T-helper 1 cell treated with Interleukin-12 subunit alpha and Interleukin-12 subunit beta and Interleukin-4 antibody, amounts not matched to agents 30 μg/mL and 1 μg/mL, for 36 hours (primary cell): Measurements from ENCODE around the gene FARP1.

Experiments used
- H3K27ac Mint-ChIP-seq: one replicate; pipeline ENCODE4 v1.8.0; 2021; ENCODE audit warnings: mild to moderate bottlenecking, mixed read lengths
- H3K27me3 Mint-ChIP-seq: one replicate; pipeline ENCODE4 v1.8.0; 2021; ENCODE audit warnings: low read depth, mixed read lengths
- H3K36me3 Mint-ChIP-seq: one replicate; pipeline ENCODE4 v1.8.0; 2021; ENCODE audit warnings: low read depth, mixed read lengths
- H3K4me1 Mint-ChIP-seq: one replicate; pipeline ENCODE4 v1.8.0; 2021; ENCODE audit warnings: low read depth, mixed read lengths
- H3K4me3 Mint-ChIP-seq: one replicate; pipeline ENCODE4 v1.8.0; 2021; ENCODE audit warnings: mild to moderate bottlenecking, moderate library complexity, mixed read lengths
- H3K9me3 Mint-ChIP-seq: one replicate; pipeline ENCODE4 v1.8.0; 2021; ENCODE audit warnings: mixed read lengths

FARP1 gene

DNA sequence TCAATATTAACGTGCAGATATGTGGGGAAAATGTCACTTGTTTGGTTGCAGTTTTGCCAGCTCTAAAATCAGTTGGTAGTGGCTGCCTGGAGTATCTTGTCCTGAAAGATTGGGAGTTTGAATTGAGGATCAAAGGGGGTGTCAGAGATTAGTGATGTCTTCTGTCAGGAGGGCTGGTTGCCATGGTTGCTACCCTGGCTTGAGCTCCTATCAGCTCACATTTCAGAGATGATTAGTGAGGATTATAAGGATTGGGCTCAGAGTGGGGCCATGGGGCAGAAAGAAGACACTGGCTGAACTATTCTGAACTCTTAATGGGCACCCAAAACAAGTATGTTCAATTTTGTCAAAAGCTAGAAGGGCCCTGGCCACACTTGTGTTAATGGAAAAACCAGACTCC lies 129.7 kb downstream of the FARP1 start:
- peaks cover 4% of the 10 kb centered on the region for H3K27me3 Mint-ChIP-seq
- H3K27ac Mint-ChIP-seq, result no peak overlapping the region
- no peaks in the 10 kb centered on the region for H3K4me1 Mint-ChIP-seq
- H3K9me3 Mint-ChIP-seq, result no peaks in the 10 kb centered on the region
- no peaks in the 10 kb centered on the region for H3K36me3 Mint-ChIP-seq
- H3K4me3 Mint-ChIP-seq, result no peak overlapping the region

DNA sequence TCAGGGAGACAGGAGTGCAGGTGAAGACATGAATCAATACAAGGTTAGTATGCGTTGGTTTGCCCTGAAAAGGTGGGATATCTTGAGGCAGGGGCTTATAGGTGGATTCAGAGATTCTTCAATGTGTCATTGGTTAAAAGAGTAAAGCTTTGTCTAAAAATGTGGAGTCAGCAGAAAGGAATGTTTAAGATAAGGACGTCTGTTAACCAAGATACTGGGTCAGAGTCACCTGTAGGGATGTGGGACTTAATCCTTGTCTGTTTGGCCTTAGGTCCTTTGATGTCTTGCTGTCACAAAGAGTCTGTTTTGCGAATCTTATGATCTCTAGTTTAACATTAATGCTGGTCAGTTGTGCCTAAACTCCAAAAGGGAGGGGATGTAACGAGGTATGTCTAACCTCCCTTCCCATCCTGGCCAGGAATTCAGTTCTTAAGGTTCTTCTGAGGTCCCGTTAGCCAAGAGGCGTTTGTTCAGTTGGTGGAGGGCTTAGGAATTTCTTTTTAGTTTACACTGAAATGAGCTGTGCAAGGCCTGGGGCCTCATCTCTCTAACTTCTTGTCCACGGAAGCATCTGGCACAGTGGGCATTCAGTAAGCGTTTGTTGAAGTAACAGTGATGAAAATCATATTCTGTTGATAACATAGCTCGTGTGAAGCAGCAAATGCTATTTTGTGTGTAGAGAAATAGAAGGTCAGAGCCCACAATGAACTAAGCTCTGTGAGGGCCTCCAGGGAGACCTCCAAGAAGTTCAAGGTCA lies 130.4 kb downstream of the FARP1 start:
- peaks cover 9% of the 10 kb centered on the region for H3K27me3 Mint-ChIP-seq
- H3K27ac Mint-ChIP-seq, result no peak overlapping the region
- H3K4me3 Mint-ChIP-seq, result no peak overlapping the region
- H3K36me3 Mint-ChIP-seq, result no peaks in the 10 kb centered on the region
- H3K4me1 Mint-ChIP-seq, result no peaks in the 10 kb centered on the region
- no peaks in the 10 kb centered on the region for H3K9me3 Mint-ChIP-seq

DNA sequence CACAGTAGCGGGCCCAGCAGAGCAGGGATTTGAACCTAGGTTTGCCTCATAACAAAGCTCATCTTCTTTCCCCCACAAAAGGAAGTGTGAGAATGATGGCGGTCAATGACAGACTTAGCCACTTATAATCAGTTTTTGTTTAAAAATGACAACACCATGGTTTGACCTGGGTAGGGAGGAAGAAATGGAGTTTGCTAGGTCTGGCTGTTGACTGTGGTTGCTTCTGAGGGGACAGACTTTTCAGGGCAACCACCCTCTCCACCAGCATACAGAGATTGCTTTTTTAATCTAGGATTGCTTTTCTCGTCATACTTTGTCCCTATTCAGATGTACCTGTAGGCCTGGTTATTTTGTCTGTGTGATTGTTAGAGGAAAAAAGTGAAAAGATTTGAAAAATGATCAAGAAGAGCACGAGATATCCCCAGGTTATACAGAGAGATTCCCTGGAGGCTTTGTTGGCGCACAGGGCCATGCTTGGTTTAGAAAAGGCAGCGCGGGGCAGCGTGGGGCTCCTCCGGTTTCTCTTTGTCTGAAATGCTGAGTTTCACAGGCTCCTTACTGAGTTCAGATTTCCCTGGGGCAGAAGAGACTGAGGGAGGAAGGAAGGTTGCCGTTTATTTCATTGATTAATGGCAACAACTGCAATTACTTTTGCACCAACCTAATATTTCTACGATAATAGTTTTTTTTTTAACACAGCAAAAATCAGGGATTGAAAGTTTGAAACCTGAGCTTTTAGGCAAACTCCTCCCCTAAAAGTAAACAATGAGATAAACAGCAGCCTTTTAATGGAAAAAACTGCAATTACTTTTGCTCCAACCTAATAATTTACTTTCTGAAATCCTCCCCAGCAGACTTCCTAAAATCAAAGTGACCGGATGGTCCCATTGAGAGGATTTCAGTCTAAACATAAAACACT lies 131.2 kb downstream of the FARP1 start:
- H3K9me3 Mint-ChIP-seq, result no peaks in the 10 kb centered on the region
- H3K4me3 Mint-ChIP-seq, result no peak overlapping the region
- no peaks in the 10 kb centered on the region for H3K36me3 Mint-ChIP-seq
- peaks cover 9% of the 10 kb centered on the region for H3K27me3 Mint-ChIP-seq
- no peak overlapping the region for H3K27ac Mint-ChIP-seq
- no peaks in the 10 kb centered on the region for H3K4me1 Mint-ChIP-seq

DNA sequence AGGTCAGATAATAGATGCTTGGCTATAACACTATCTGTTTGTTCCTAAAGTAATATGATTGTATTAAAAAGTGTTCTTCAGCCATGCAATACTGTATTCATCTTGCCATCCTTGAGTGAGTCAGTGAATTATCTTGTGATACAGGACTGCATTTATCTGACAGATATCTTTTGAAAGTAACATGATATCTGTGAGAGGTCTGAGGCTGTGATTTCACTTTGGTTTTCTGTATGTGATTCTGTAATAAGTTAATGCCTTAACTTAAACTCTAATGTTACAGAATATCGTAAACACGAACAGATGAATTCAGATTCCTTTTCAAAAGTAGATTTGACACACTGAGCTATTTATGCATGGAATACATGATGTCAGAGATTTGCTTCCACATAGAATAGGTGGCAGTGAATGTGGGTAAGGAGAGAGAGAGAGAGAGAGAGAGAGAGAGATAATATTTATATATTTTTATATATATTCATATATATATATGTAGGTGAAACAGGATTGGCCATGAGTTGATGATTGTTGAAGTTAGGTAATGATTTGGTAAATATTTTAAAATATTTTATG lies 132.1 kb downstream of the FARP1 start:
- Mint-ChIP-seq H3K4me1 (peaks cover 3% of the 10 kb centered on the region), H3K4me3 (no peak overlapping the region)

DNA sequence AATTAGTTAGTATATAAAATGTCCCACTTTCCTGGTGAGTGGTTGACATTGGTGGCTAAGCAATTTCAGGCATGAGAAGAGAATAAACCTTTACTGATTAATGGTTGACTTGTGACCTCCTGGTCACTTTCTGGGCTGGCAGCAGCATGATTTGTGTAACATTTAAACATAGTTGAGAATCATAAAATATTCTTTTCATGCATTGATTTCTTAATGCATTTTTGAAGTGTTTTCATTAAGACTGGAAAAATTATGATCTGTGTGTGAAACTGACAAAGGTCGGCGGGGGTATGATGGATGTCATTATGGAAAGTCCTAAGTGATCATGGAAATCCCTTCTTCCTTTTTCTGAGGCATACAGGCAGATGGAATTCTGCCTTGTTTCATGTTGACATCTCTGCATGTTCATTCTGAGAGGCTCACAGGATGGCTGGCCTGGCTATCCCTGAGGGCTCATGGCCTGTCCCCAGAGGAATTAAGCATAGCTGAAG lies 132.8 kb downstream of the FARP1 start:
- Mint-ChIP-seq H3K9me3 (no peaks in the 10 kb centered on the region), H3K27ac (no peak overlapping the region), H3K27me3 (peaks cover 9% of the 10 kb centered on the region), H3K36me3 (no peaks in the 10 kb centered on the region), H3K4me3 (no peak overlapping the region), H3K4me1 (peaks cover 3% of the 10 kb centered on the region)

More for the DNA sequence above, 132.1 kb downstream of the FARP1 start:
- Mint-ChIP-seq H3K9me3 (no peaks in the 10 kb centered on the region), H3K36me3 (no peaks in the 10 kb centered on the region), H3K27ac (no peak overlapping the region), H3K27me3 (peaks cover 9% of the 10 kb centered on the region)

DNA sequence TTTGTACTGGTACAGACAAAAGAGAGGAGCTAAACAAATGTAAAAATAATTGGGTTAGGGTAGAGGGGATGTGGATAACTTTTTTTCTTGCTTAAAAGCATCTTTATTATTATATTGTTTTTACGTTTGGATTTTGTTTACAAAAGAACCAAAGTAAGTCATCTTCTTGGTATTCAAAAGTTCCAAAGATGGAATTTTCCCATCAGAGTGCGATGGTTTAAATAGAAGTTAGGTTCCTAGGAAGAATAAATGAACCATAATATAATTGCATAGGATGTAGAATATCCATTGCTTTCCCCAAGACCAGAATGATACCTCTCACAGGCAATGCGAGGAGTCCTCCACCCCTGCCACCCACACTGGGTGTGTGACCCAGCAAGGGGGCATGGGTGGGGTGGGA lies 133.6 kb downstream of the FARP1 start:
- H3K27me3 Mint-ChIP-seq, result peaks cover 9% of the 10 kb centered on the region
- H3K36me3 Mint-ChIP-seq, result no peaks in the 10 kb centered on the region
- no peaks in the 10 kb centered on the region for H3K9me3 Mint-ChIP-seq
- H3K27ac Mint-ChIP-seq, result no peak overlapping the region
- no peak overlapping the region for H3K4me3 Mint-ChIP-seq
- peaks cover 3% of the 10 kb centered on the region for H3K4me1 Mint-ChIP-seq

DNA sequence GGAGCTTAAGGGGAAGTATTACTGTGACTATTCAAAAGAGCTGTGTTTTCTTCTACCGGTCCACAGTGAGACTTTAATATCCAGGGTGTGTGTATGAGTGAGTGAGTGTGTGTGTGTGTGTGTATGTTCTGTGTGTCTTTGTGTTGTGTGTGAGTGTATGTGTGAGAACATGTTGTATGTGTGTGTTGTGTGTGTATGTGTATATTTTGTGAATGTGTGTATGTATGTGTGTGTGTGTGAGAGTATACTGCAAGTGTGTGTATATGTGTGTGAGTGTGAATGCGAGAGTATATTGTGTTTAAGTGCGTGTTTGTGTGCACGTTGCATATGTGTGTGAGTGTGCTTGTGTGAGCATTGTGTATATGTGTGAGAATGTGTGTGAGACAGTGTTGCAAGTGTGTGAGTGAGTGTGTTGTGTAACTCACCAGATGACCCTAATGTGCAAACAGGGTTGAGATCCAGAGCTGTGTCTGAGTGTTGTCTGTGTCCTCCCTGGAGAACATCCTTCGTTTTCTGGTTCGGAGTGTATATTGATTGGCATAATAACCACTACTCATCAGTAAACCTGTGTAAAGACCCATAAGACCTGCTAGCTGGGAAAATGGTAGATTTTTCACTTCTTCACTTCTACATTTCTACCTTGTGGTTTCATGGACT lies 135.3 kb downstream of the FARP1 start:
- peaks cover 3% of the 10 kb centered on the region for H3K4me1 Mint-ChIP-seq
- peaks cover 9% of the 10 kb centered on the region for H3K27me3 Mint-ChIP-seq
- no peaks in the 10 kb centered on the region for H3K9me3 Mint-ChIP-seq
- H3K4me3 Mint-ChIP-seq, result no peak overlapping the region
- no peak overlapping the region for H3K27ac Mint-ChIP-seq
- no peaks in the 10 kb centered on the region for H3K36me3 Mint-ChIP-seq

DNA sequence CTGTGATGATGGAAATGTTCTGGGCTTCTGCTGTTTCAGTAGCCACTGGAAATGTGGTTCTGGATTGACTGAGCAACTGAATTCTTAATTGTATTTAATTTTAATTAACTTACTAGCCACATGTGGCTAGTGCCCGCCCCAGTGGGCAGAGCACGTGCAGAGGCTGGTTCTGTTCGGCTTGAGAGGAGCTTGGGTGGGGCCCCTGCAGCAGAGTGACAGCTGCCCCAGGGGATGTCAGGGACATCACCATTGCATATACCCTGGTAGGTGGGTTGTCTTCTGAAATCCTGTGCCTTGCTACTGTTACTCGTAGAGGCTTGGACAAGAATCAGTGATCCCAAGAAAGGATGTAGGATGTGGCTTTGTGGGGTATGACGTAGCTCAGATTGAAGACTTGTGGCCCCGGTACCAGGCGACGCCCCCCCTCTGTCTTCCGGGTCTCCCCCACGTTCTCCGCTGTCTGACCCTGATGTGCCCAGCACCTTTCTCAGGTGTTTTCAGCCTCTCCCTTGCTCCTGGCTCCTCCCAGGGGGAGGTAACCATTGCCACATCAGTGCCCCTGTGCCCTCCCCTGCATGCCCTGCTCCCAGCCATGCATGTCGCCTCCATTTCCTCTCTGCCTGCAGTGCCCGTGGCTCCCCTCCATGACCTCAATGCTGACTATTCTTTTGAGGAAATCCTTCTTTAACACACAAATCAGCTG lies 136.7 kb downstream of the FARP1 start:
- Mint-ChIP-seq H3K27me3 (peaks cover 9% of the 10 kb centered on the region), H3K9me3 (no peaks in the 10 kb centered on the region), H3K27ac (peak overlapping the region; percentile 66), H3K36me3 (no peaks in the 10 kb centered on the region), H3K4me3 (peak overlapping the region; percentile 75), H3K4me1 (peaks cover 3% of the 10 kb centered on the region)

DNA sequence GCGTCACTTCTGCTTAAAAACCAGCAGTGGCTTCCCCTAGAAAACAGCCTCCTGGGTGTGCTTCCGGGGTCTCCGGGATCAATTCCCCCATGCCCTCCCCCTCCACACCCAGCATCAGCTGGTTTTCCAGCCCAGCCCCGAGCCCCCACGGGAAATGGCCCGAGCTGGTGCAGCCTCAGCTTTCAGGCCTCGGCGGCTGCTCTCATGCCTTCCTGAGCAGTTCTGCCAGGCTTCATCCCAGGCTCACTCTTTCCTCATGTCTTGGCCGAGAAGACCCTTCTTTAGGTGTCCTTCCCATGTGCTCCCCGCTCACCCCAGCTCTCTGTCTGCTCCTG lies 137.2 kb downstream of the FARP1 start:
- Mint-ChIP-seq H3K9me3 (no peaks in the 10 kb centered on the region), H3K27ac (no peak overlapping the region), H3K4me3 (peak overlapping the region; percentile 75), H3K4me1 (peaks cover 3% of the 10 kb centered on the region), H3K27me3 (peaks cover 9% of the 10 kb centered on the region), H3K36me3 (no peaks in the 10 kb centered on the region)

DNA sequence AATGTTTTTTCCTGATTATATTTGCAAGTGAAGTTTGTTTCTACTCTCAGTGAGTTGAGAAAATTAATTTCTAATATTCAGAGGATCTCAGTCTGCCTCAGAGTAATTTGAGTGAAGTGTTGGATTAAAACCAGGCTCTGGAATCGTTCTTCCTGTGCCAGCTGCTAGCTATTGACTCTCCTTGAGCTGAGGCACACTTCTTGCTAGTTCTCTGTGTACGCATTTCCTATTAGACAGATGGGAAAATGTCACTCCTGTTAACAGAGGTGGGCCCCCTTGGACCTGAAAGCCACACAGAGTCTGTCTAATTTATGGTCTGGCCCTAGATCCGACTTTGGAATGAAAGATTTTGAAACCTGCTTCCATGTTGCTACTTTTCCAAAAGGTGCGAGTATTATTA lies 141.8 kb downstream of the FARP1 start:
- Mint-ChIP-seq H3K36me3 (no peaks in the 10 kb centered on the region), H3K4me1 (peaks cover 3% of the 10 kb centered on the region), H3K27ac (no peak overlapping the region), H3K27me3 (no peaks in the 10 kb centered on the region), H3K9me3 (no peaks in the 10 kb centered on the region), H3K4me3 (no peak overlapping the region)

DNA sequence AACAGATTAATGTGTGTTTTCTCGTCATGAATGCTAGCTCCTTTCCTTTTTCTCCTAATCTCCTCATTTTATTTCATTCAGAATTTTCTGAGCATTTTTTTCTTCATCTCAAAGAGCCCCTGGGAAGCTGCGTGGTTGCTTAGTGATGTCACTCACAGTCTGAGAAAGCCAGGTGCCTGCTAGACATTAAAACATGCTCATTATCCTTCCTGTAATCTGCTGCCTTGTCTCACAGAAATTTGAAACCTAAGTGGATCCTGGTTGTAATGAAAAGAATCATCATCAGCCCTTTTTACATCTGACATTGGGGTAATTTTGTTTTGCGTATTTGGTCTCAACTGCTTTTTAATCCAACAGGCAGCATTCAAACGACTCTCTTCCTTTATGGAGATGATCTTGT lies 142.4 kb downstream of the FARP1 start:
- Mint-ChIP-seq H3K27me3 (no peaks in the 10 kb centered on the region), H3K36me3 (no peaks in the 10 kb centered on the region), H3K27ac (no peak overlapping the region), H3K9me3 (no peaks in the 10 kb centered on the region), H3K4me1 (no peaks in the 10 kb centered on the region), H3K4me3 (no peak overlapping the region)

DNA sequence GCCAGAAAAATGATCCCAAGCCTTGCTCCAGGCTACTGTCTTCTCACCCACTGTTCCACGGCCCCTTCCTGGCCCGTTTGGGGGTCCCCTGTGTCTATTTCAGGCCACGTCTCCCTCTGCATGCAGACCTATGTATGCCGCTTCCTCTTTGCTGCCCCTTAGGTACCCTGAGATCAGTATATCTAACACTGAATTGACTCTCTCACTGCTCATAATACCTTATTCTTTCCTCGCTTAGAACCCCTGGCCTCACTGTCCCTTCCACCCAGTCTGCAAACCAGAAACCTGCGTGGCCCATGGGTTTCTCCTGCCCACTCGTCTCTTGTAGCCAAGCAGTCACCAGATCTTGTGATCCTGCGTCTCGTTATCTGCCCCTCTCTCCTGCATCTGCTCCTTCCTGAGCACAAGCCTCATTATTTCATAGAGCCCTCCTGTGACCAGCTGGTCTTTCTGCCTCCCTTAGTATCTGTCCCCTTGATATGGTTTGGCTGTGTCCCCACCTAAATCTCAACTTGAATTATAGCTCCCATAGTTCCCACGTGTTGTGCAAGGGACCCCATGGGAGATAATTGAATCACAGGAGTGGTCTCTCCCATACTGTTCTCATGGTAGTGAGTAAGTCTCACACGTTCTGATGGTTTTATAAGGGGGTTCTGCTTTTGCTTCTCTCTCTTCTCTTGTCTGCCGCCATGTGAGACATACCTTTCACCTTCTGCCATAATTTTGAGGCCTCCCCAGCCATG lies 143.1 kb downstream of the FARP1 start:
- Mint-ChIP-seq H3K4me1 (no peaks in the 10 kb centered on the region), H3K9me3 (no peaks in the 10 kb centered on the region), H3K27ac (no peak overlapping the region), H3K27me3 (no peaks in the 10 kb centered on the region), H3K36me3 (no peaks in the 10 kb centered on the region), H3K4me3 (no peak overlapping the region)

DNA sequence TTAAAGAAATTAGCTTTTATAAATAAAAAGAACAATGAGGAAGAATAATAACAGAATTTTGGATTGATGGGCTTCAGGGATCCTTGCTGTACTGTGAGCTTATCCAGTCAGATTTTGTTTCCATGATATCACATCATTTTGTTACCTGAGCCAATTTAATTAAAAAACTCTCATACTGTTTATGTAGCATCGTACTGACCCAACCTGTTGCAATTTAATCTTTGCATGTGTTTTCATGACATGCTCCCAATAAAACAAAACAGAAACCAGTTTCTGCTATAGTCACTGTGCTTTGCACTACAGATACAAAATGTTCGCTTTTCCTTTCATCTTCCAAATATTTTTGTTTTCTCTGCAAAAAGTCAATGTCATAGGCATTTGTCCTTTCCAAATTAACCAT lies 143.9 kb downstream of the FARP1 start:
- Mint-ChIP-seq H3K9me3 (no peaks in the 10 kb centered on the region), H3K27me3 (no peaks in the 10 kb centered on the region), H3K4me3 (no peak overlapping the region), H3K36me3 (no peaks in the 10 kb centered on the region), H3K4me1 (no peaks in the 10 kb centered on the region), H3K27ac (no peak overlapping the region)
